Measurements from ENCODE around the gene LCE7A.

DNA sequence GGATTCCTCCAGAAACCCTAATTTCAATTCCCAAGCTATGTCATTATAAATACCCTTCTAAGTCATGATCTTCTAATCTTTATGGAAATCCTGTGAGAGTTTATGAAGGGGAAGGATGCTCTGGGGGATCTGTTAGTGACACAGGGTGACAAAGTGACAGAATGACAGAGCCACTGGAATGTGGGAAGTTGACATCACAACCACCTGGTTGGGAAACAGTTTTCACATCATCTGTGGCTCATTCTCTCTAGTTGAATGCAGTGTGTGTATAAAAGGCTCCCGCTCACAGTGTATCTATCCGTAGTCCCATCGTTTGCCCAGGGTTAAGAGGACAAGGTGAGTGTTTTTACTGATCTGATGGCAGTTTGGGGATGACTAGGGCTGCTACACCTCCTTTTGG, at the start of gene LCE7A:
- TF ChIP-seq, protein P1, sequence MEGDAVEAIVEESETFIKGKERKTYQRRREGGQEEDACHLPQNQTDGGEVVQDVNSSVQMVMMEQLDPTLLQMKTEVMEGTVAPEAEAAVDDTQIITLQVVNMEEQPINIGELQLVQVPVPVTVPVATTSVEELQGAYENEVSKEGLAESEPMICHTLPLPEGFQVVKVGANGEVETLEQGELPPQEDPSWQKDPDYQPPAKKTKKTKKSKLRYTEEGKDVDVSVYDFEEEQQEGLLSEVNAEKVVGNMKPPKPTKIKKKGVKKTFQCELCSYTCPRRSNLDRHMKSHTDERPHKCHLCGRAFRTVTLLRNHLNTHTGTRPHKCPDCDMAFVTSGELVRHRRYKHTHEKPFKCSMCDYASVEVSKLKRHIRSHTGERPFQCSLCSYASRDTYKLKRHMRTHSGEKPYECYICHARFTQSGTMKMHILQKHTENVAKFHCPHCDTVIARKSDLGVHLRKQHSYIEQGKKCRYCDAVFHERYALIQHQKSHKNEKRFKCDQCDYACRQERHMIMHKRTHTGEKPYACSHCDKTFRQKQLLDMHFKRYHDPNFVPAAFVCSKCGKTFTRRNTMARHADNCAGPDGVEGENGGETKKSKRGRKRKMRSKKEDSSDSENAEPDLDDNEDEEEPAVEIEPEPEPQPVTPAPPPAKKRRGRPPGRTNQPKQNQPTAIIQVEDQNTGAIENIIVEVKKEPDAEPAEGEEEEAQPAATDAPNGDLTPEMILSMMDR (IDR thresholded peaks at IDR 0.05), result no peak
- no peak for TF ChIP-seq POLR2A (IDR thresholded peaks at IDR 0.05)

Measured in esophagus squamous epithelium (tissue), 4 donors.